ENCODE data around the gene ZNRF3.
"Not testable (repeated sequence)": the region's sequence is repeated elsewhere in the genome, so short reads cannot be mapped to it uniquely, and the experiment has no call there.

The ZNRF3 gene

DNA sequence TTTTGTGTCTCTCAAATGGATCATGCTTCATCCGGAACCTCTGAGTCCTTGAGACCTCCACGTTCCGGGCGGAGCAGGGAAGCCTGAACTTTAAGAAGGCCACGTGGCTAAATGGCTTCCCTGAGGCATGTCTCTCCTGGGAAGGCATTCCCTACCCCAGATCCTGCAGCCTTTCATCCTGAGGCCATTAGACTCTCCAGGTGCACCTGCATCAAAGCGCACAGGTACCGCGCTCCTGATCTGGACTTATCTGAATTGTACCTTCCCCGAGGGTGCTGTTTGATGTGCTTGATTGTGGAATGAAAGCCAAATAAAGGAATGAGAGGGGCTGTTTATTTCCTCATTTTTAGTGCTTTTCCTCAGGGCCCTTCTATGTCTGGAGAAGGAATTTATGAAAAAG, 155.8 kb downstream of the ZNRF3 start:
- DNase-seq (ENCODE audit: low spot score) = no peak

DNA sequence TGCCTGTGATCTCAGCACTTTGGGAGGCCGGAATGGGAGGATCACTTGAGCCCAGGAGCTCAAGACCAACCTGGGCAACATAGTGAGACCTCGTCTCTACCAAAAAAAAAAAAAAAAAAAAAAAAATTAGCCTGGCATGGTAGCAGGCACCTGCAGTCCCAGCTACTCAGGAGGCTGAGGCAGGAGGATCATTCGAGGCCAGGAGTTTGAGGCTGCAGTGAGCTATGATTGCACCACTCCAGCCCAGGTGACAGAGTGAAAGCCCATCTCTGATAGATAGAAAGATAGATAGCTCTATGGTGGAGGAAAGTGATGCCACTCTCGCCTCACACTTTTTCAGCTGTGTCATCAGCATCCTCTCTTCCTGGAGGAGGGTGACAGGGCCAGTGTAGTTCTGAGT, 156.3 kb downstream of the ZNRF3 start:
- DNase-seq (ENCODE audit: low spot score) = not testable (repeated sequence)

DNA sequence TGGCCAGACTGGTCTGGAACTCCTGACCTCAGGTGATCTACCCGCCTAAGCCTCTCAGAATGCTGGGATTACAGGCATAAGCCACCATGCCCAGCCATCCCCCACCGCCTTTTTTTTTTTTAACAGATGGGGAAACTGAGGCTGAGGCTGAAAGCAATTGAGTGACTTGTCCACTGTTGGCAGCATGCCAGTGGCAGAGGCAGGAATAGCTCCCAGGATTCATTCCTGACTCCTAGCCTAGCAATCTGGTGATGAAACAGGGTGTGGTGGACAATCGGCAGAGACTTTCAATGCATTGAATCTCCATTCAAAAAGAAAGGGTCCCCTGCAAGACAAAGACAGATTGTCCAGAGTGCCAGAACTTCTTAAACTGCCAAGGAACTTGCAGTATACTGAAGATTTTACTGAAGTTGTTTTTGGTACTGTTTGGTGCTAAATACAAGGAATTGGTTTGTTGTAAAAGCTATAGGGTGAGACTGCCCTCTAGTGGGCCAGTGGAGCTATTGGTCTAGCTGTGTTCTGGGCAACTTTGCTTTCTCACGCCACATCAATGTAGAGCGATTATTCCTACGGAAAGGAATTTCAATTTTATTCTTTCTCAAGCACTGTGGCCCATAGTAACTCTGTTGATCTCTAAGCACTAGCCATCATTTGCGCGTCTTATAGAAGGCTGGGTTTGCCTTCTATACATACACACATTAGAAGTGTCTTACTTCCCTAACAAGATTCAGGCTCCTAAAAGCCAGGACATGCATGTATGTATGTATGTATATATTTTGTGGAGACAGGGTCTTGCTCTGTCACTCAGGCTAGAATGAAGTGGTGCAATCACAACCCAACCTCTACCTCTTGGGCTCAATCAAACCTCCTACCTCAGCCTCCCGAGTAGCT, 157.3 kb downstream of the ZNRF3 start:
- DNase-seq (ENCODE audit: low spot score) = peak; percentile 72

DNA sequence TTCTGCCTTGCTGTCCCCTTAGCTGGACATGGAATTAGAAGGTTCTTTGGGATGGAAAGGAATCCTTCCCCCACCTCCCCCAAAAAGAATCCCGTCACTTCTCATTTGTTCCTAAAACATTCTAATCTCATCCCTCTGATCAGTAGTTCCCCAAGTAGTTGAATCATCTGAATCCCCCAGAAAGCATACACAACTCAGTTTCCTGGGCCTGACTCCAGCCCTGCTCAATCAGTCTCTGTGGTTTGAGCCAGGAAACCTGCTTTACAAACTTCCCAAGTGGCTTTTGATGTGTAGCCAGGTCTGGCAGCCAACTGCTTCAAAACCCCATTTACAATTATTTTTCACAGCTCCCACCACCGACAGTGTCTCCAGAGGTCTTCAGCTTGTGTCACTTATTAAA, 158.0 kb downstream of the ZNRF3 start:
- DNase-seq (ENCODE audit: low spot score) = no peak

DNA sequence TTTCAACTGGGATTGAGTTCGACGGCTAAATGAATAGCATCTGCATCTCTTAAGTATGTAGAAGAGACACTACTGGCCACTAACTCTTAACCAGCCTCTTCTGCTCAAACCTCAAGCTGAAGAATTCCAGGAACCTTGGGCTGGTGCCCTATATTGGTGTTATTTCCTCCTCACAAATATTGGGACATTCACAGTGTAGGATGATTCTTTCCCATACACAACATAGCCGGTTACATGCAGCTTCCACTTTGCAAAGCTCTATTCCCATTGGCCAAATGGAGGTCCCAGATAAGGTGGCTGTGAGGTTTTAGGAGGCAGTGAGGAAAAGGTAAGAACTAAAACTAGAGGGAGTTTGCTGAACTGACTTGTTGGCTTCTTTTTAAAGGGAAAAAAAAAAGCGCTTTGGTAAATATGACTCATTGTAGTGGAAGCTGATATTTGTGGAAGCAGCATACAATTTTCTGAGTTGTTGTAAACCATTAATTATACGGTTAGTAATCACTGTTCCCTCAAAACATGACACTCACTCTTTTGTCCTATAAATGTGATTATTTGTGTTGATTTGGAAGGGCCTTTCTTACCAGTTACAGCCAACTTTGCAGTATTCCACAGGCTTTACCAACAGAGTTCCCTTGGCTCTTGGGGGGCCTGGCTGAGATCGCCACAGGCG, 160.7 kb downstream of the ZNRF3 start:
- DNase-seq (ENCODE audit: low spot score) = peak; percentile 62

DNA sequence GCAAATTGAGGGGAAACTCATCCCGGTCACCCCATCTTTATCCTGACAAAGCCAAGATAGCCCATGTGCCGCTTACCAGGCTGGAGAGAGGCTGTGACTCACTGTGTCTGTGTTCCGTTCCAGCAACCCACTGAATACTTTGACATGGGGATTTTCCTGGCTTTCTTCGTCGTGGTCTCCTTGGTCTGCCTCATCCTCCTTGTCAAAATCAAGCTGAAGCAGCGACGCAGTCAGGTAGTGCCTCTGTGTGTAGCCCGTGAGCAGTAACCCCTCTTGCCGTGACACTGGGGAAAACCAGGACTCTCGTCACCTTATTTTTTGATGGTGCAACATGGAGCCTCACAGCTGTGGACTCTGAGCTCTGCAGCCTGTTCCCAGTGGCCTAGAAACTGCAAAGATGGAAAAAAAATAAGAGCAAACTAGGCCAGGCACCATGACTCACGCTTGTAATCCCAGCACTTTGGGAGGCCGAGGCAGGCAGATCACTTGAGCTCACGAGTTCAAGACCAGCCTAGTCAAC, 161.3 kb downstream of the ZNRF3 start:
- no peak for DNase-seq (ENCODE audit: low spot score)

DNA sequence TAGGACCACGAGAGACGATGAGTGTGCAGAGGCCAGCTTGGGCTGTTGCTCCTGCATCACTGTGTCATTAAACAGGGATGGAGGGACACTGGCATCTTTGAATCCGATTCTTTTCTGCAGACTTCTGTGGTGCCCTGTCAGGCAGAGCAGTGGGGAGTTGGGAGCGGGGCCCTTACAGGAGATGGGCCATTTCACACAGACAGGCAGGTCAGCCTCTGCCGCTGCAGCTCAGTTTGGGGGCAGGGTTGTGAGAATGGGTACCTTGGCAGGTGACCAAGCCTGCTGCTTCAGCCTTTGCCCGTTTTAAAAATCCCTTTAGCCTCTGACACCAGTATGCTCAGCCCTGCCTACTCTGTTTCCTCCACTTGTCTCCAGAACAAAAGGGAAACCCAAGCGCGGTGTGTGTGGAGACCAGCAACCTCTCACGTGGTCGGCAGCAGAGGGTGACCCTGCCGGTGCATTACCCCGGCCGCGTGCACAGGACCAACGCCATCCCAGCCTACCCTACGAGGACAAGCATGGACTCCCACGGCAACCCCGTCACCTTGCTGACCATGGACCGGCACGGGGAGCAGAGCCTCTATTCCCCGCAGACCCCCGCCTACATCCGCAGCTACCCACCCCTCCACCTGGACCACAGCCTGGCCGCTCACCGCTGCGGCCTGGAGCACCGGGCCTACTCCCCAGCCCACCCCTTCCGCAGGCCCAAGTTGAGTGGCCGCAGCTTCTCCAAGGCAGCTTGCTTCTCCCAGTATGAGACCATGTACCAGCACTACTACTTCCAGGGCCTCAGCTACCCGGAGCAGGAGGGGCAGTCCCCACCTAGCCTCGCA, 165.7 kb downstream of the ZNRF3 start:
- no peak for DNase-seq (ENCODE audit: low spot score)

DNA sequence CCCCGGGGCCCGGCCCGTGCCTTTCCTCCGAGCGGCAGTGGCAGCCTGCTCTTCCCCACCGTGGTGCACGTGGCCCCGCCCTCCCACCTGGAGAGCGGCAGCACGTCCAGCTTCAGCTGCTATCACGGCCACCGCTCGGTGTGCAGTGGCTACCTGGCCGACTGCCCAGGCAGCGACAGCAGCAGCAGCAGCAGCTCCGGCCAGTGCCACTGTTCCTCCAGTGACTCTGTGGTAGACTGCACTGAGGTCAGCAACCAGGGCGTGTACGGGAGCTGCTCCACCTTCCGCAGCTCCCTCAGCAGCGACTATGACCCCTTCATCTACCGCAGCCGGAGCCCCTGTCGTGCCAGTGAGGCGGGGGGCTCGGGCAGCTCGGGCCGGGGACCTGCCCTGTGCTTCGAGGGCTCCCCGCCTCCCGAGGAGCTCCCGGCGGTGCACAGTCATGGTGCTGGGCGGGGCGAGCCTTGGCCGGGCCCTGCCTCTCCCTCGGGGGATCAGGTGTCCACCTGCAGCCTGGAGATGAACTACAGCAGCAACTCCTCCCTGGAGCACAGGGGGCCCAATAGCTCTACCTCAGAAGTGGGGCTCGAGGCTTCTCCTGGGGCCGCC, 166.4 kb downstream of the ZNRF3 start:
- DNase-seq (ENCODE audit: low spot score) = no peak

DNA sequence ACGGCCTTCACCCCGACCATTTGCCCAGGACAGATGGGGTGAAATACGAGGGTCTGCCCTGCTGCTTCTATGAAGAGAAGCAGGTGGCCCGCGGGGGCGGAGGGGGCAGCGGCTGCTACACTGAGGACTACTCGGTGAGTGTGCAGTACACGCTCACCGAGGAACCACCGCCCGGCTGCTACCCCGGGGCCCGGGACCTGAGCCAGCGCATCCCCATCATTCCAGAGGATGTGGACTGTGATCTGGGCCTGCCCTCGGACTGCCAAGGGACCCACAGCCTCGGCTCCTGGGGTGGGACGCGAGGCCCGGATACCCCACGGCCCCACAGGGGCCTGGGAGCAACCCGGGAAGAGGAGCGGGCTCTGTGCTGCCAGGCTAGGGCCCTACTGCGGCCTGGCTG, 167.1 kb downstream of the ZNRF3 start:
- DNase-seq (ENCODE audit: low spot score) = no peak

DNA sequence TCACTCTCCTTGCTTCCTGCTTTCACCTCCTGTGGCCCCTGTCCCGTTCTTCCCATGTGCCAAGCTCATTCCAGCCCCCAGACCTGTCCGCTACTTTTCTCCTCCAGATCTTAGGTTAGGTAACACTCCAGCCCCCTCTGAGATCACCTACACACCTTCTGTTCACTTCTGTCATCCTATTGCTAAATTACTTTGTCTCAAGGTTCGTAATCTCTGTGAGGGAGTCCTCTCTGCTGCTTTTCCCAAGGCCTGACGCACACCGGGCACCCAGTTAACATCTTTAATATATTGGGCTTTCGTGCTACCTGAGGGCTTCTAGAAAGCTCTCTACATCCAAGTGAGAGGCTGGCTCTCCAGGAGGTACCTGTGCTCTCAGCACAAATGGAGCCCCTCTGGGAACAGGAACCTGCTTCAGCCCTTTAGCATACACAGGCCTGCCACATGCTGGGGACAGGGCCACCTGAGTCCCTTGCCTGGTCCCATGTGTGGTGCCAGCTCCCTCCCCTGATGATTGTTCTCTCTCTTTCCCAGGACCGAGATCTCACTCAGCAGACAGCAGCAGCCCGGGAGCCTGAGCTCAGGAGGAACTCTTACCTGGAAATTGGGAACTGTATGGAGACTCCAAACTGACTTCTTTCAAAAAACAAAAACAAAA, 169.8 kb downstream of the ZNRF3 start:
- no peak for DNase-seq (ENCODE audit: low spot score)

DNA sequence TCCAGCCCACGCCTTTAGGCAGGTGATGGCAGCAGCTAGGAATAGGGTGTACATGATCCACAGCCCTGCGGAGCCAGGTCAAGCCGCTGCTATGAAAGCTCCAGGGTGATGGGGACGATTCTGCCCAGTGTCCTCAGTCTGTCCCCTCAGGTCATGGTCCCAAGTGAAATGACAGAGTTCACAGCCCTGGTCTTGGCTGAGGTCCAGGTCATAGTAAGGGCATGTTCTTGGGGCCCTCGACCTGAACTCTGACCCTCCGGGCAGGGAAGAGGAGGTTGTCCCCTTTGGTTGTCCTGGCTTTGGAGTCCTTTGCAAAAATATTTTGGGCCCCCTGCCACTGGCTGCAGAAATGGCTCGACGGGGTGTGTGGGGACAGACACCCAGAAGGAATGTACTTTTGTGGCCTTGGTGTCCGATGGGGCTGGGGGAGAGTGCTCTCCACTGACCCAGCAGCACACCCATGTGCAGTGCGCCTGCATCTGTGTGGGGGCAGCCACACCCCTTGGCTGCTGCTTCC, 170.9 kb downstream of the ZNRF3 start:
- no peak for DNase-seq (ENCODE audit: low spot score)

DNA sequence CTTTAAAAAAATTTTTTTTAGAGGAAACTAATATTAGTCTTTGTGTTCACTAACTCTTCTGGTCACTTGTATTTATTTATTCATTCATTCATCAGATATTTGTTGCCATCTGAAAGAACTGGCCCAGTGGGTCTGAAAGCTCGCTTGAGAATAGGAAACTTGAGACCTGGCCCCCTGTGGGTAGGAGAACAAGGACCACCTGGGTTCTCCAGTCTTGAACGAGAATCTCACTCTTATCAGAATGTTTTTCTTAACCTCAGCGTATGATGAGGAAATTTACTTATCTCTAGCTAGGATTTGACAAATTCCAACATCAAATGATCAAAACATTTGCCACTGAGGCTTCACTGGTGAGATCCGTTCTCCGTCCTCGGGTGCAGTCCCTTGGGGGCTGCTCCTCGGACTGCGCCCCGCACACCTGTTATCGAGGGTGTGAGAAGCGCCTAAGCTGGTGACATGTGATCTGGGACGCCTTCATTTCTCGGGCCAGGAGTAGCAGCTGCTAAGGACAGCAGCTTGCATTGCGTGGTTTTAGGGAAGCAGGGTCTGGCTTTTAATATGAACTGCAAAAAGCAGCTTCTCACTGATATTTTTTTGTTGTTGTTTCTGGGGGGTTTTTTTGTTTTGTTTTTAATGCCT, 171.9 kb downstream of the ZNRF3 start:
- no peak for DNase-seq (ENCODE audit: low spot score)

DNA sequence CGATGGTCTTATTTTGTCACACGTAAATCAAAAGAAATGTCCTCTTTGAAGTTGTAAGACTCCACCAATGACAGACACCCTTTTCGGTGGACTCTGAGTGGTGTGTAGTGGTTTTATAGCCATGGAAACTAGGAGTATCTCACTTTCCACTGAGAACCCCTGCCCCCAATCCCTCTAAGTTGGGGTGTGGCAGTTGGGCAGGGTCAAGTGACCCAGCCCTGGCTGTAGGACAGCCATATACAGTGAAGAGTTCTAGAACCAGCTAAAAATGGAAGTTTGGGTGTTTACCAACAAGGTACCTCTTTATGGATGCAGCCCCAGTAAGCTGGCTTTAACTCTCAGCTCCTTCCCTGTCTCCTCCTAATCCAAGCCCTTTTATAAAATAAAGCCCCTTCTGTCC, 173.1 kb downstream of the ZNRF3 start:
- DNase-seq (ENCODE audit: low spot score) = no peak

DNA sequence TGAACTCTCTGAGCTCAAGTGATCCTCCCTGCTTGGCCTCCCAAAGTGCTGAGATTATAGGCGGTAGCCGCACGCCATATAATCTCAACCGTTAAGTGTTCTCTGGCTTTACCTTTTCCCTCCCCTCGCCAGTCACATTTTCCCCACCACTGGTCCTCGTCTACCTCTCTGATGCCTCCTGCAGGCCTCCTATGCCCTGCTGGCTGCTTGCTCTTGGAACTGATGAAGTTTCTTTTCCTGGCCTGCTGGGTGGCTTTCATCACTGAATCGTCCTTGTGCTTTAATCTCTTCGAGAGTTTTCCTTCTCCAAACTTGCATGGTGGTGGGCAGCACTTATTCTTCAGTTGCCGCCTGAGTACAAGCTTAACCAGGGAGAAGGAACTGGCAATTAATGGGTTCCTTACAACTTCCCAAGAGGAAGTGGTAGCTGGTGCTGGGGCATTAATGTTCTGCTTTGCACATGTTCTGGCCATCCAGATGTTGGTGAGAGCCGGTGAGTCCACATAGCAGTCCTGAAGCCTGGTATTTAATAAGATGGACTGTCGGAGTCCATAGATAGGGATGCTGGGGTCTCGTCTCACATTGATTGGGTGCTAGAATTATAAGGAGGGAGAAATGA, 177.0 kb downstream of the ZNRF3 start:
- DNase-seq (ENCODE audit: low spot score) = no peak

DNA sequence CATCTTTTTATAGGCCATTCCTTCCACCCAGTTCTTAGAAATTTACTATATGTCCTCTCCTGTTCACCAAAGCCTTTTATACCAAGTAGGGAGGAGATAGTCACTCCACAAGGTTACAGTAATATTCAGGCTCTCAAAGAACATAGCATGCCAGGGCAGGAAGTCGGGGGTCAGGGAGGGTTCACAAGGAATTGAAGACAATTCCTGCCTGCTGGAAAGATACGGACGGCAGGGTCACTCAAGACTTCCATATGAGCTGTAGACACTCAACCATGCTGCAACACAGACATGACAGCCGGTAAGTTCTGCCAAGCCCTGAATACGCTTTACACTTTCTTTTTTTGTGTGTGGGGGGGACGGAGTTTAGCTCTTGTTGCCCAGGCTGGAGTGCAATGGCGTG, 177.6 kb downstream of the ZNRF3 start:
- DNase-seq (ENCODE audit: low spot score) = no peak

DNA sequence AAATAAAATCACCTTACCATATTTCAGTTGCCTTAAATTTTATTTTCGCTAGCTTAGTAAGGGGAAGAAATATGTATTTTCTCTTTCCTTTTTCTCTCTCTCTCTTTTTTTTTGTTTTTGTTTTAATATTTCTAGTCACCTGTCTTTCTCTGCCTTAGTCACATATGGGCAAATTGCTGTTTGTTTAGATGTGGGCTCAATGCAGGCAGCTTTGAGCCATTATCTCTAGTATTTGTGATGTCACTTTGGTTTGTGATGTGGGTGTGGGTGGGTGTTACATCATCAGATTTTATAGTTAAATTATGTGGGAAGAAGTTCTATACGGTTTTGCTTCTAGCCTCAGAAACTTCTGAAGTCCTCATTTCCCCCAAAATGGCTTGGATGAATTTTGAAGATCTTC, 178.4 kb downstream of the ZNRF3 start, which contains the start of gene C22orf31:
Gene C22orf31 (minus strand): TSS at position 59 of the 400 bp plus-strand sequence. CDS start 39 bp downstream, at position 20.
- no peak for DNase-seq (ENCODE audit: low spot score)

DNA sequence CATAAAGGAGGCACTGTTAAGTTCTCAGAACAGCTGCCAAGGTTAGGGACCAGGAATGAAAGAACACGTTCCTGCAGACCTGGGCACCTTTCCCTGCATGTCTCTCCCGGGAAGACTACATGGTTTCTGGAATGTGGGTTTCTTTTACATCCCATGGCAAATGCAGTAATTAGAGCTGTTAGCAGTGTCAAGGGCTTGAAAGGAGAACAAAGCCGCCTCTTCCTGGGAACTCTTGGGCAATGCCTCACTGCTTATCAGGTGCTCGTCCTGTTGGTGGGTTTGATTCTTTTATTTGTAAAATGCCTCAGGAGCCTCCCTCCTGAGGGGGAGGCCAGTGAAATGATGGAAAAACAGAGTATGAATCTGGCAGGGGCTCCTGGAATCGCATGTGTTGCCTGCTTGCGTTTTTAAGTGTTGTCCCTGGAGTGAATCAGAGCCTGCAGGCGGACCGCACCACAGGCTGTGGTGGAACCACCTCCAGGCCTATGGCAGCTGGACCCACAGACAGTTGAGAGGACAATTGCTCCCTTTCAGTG, 179.0 kb downstream of the ZNRF3 start:
- DNase-seq (ENCODE audit: low spot score) = no peak

DNA sequence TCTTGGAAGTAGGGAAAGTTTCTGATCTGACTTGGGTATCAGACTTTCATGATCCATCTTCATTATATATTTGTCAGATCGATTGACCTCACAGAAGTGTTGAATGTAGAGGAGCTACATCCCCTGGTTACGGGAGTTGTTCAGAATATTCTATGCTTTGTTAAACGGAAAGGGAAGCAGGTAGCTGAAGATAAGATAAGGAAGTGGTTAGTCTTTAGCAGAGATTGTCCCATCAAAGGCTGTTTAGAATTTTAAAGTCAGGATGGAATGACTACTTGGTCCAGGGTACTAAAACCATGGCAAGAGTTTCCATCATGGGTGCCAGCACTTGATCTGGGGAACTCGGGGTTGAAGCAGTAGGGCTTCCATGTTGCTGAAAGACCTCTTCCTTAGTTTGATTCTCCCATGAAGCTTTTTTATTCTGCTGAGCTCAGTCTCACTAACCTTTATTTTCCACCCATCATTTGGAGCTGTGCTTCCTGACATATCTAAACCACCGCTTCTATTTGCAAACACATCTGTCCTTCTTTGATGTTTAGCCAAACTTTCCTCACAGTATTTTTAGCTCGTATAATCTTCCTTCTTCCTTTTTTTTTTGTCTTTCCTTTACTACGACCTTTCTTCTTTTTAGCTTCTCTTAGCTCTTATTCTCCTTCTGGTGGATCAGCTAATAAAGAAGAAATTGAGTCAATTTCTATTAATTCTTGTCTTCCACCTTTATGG, 182.3 kb downstream of the ZNRF3 start:
- DNase-seq (ENCODE audit: low spot score) = no peak

DNA sequence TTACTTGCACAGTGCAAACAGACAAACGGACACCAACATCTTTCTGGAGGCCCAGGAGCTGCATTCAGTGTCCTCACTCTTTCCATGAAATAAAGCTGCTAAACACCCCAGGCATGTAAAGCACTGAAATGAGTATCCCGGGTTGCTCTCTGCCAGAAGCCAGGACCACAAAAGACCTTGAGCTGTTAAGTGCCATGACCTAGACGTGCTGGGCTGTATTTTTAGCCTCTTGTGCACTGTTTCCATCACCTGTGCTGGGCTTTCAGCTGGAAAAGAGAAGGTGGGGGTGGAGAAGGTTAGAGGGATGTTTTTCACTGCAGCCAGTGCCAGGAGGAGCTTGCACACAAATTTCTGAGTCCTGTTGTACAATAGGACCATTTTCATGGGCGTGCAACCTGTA, 186.1 kb downstream of the ZNRF3 start:
- no peak for DNase-seq (ENCODE audit: low spot score)

All from COLO829 (cell line).